Embryonic facial prominence (tissue), 1 donor: ENCODE results near the gene BTBD2.
"Not testable (repeated sequence)": the region's sequence is repeated elsewhere in the genome, so short reads cannot be mapped to it uniquely, and the experiment has no call there.

Experiments used
- DNase-seq: peaks from one replicate; pipeline ENCODE4 v3.0.0-alpha.2; 2016; ENCODE audit errors: extremely low spot score

BTBD2 gene

GRCh38 chr19:2014731-2015607 is 545 bp downstream of the BTBD2 start:
- no peak for DNase-seq

DNA sequence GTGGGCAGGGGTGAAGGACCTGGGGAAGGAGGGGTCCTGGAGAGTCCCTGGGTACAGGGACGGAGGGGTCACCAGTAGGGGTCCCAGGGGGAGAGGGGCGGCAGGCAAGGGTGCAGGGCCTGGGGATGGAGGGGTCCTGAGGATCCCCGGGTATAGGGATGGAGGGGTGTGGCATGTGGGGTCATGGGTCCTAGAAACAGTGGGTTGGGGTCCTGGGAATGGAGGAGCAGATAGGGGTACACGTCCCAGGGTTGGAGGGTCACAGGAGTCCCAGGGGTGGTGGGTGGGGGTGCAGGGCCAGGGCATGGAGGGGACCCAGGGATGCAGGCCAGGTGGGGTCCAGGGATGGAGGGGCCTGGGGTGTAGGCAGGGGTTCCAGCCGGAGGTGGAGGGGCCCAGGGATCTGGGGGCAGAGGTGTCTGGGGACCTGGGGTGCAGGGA is 1.4 kb downstream of the BTBD2 start:
- no peak for DNase-seq

DNA sequence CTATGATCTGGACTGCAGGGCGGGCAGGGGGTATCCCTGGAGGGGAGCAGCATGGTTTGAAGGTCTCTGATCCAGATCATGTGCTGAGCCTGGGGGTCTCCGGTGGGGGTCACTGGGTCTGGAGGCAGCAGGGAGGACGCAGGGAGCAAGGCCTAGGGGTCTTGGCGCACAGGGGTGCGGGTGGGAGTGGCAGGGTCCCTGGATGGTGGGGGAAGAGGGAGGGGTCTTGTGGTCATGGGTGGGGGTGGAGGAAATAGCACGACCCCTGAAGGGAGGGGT is 1.9 kb downstream of the BTBD2 start:
- DNase-seq: no peak

GRCh38 chr19:2012941-2013682 is 2.4 kb downstream of the BTBD2 start:
- no peak for DNase-seq

DNA sequence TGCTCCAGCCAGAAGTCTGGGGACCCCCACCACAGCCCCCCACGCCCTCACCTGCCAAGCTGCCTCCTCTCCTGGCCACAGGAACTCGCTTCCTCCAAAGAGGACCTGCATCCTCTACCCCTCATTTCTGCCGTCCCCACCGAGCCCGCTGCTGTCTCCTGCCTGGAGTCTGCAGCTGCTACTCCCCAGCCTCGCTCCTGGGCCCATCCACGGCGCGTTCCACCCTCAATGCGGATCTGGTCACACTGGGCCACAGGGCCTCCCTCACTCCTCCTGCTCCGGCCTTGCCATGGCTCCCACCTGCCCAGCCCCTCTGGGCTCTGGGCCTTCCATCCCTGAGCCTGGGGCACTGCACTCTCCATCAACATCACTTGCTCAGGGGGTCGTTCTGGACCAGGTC is 4.3 kb downstream of the BTBD2 start:
- DNase-seq: no peak

DNA sequence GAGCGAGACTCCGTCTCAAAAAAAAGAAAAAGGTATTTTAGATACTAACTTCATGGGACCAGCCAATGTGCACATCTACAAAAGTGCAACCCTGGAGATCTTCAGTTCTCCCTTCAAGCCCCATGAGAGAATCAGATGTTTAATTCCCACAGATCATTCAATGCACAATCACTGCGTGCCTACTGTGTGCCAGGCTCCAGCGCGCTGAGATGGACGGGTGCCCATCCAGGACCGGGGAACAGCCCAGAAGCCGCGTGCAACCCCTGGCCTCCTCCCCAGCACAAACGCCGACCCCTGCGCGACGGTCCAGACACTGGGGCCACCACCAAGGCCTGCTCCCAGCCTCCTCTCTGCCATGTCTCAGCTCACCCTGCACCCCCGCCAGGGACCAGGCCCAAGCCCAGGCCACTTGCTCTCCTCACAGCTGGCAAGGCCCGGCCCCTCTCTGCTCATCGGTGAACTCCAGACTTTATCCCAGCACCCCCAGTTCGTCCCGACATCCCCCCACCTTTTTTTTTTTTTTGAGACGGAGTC is 5.3 kb downstream of the BTBD2 start:
- no peak for DNase-seq

DNA sequence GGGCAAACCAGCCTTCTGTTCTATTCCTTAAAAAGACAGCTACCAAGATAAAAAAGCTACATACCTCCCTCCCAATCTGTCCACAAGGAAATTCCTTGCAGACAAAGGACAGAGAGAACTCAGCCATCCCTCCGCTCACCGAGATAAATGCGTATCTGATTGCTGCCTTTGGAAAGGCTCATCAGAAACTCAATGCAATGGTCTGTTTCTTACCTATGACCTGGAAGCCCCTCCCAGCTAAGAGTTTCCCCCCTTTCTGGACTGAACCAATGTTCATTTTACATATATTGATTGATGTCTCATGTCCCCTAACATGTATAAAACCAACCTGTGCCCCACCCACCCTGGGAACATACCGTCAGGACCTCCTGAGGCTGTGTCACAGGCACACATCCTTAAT is 11.6 kb downstream of the BTBD2 start:
- no peak for DNase-seq

- DNase-seq: no peak
These were observed 15.5 kb downstream of the BTBD2 start for GRCh38 chr19:1999856-2000515.

- no peak for DNase-seq
These were observed 16.5 kb downstream of the BTBD2 start for GRCh38 chr19:1998712-1999708.

DNA sequence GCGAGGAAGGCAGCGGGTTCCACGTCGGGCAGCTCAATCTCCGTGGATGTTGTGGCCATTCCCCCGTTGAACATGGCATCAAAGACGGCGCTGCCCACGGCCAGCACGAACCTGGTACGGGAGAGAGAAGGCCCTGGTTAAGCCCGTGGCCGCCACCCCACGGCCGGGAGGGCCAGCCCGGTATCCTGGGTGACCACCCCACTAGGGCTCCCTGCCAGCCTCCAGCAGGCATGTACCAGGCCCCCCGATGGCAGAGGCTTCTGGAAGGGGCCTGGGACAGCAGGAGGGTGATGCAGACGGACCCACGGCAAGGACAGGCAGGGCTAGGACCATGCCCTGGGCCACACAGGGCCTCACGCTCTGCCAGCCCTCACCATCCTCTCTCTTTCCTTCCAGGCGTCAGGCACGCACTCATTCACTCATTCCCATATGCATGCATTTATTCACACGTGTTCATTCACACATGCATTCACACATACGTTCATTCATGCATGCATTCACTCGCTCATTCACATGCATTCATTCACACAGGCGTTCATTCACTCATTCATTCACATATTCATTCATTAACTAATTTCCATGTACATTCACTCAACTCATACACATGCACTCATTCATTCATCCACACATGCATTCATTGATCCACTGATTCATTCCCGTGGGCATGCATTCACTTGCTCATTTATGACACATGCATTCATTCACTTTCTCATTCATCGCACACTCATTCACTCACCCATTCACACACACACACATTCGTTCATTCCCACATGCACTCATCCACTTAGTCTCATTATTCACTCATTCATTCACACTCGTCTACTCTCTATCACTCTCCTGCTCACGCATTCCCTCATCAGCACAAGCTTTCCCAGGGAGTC is 17.9 kb downstream of the BTBD2 start:
- no peak for DNase-seq

- no peak for DNase-seq
These were observed 22.7 kb downstream of the BTBD2 start for GRCh38 chr19:1992759-1993260.

DNA sequence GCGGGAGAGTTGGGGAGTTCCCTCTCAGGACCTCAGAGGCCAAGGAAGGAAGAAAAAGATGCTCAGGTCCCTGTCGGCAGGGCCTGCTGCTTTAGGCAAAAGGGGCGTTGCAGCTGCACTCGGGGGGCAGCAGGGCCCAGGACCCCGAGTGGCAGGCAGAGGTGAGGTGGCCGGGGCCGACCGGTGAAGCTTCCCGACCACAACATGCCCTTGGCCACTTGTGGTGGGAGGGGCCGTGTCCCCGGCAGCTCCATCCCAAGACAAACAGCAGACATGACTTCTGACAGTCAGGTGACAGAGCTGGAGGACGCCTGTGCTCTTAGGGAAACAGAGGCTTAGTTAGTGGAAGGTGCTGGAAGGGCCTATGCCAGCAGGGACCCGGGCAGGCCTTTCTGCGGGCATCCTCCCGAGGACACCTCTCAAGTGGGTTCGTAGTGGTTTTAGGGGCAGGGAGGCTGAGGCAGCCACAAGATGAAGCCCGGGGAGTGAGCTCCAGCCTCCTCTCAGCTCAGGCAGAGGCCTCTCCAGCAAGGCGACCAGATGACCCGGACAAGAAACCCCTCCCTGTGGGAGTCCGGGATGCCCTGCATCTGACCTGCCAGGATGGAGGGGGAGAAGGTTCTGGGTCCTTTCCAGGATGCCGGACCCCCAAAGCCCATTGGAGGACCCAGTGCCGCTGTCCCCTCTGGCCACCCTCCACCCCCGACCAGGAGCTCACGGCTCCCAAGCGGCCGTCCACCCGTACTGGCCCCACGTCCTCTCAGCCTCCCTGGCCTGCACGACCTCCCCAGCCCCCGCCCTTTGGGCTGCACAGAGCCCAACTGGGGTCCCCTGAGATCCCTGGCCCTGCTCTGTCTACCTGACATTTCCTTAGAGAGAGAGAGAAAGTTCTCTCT is 24.2 kb downstream of the BTBD2 start:
- no peak for DNase-seq

GRCh38 chr19:1990230-1991017 is 25.1 kb downstream of the BTBD2 start:
- DNase-seq: no peak

- no peak for DNase-seq
These were observed 25.8 kb downstream of the BTBD2 start for GRCh38 chr19:1989513-1990229.

DNA sequence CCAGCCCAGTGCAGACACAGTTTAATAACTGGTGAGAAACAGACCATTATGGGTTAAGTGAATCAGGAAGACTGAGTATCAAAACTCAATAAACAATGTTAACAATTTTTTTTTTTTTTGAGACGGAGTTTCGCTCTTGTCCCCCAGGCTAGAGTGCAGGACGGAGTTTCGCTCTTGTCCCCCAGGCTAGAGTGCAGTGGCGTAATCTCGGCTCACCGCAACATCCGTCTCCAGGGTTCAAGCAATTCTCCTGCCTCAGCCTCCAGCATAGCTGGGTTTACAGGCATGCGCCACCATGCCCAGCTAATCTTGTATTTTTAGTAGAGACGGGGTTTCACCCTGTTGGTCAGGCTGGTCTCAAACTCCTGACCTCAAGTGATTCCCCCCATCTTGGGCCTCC is 27.1 kb downstream of the BTBD2 start:
- DNase-seq: not testable (repeated sequence)

- no peak for DNase-seq
These were observed 28.0 kb downstream of the BTBD2 start for GRCh38 chr19:1987197-1988187.
